ENCODE results near the gene ZNF652.
A peak's percentile ranks its signal among the peaks of the same experiment; 100 is the strongest.
"Not testable (repeated sequence)": the region's sequence is repeated elsewhere in the genome, so short reads cannot be mapped to it uniquely, and the experiment has no call there.

The ZNF652 gene

DNA sequence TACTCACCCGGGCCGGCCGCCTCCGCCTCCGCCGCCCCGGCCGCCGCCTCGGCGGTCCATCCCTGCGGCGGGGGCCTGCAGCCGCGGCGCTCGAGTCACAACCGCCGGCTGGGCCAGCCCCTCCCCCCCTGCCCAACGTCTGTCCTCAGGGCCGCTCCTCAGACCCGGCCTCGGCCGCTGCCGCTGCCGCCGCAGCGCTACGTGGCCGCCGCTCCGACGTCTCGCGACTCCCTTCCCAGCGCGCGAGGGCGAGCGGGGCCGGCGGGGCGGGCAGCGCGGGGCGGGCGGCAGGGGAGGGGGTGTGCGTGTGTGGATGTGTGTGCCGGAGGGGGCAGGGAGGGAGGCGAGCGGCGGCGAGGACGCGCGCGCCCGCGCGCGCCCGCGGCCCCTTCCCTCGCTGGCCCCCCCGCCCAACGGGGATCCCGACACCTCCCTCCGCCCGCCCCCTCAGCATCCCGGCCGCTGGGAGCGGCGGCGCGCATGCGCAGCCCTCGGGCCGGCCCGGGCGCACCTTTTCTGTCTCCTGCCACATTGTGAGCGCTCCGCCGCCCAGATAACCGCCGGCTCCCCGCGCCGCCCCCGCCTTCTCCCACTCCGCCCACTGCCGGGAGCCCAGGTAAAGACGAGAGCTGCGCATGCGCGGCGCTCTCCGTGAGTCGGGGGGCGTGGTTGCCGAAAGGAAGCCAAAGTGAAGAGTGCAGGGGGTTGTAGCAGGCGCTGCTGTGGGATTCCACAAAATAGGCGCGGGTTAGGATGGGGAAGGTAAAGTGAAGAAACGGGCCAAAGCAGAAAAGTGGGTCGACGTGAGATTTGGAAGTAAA, at the start of gene ZNF652:
Gene ZNF652 (minus strand): TSS at position 349 of the 821 bp plus-strand sequence. CDS start 44,525 bp downstream, outside the sequence.
- peak; percentile 59 to 68 for DNase-seq

DNA sequence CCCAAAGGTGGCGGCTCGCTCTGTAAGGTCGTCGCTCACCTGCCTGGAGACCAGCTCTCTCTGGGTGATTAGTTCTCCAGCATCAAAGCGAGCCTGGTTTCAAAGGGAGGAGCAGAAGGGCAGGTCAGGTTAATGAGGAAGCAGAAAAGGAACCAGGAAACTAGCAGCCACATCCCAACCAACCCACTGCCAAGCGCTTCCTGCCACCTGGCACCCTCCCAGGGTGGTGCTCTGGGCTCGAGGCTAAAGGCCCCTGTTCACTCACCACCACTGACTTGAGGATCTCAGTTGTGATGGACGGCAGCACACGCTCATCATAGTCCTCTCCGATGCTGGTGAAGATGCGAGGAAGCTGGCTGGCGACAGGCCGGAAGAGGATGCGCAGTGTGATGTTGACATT, 47.0 kb upstream of the ZNF652 start:
- no peak for DNase-seq

DNA sequence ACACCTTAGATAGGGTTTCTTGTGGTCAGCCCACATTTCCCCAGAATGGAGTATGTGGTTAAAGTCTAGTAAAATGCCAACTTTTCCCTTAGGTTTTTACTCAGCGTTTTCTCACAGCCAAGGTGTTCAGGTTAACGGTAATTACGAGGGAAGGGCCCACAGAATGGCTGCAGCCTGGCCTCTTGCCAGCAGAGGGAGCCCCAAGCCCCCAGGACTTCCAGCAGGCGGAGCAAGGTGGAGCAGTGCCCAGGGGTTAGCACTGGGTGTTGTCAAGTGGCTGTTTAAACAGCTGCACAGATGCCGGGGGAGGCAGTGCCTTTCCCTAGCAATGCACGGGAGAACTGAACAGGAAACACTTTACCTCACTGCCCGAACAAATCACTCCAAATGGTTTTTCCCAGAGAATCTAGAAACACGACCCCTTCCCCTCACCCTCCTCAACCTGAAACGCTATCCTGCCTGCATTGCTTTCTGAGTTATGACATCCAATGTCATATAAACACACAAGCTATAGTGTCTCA, 46.0 kb upstream of the ZNF652 start:
- peak; percentile 25 to 65 for DNase-seq

DNA sequence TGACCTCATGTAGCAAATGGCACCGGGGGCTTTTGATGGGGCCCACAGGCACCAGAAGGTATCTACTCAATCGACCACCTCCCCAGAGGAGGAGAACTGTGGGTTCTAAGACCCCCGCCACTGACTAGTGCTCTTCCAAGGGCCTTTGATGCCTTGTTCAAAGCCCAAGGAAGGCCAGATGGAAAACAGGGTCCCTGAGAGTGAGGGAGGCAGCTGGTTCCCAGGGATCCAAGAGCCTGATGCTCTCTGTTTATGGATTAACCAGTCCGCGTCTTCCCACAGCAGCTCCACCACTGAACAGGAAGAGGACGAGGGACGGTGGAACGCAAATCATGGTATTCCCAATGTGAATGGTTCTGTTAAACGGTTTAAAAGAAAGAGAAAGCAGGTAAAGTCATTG, 45.0 kb upstream of the ZNF652 start:
- no peak for DNase-seq

DNA sequence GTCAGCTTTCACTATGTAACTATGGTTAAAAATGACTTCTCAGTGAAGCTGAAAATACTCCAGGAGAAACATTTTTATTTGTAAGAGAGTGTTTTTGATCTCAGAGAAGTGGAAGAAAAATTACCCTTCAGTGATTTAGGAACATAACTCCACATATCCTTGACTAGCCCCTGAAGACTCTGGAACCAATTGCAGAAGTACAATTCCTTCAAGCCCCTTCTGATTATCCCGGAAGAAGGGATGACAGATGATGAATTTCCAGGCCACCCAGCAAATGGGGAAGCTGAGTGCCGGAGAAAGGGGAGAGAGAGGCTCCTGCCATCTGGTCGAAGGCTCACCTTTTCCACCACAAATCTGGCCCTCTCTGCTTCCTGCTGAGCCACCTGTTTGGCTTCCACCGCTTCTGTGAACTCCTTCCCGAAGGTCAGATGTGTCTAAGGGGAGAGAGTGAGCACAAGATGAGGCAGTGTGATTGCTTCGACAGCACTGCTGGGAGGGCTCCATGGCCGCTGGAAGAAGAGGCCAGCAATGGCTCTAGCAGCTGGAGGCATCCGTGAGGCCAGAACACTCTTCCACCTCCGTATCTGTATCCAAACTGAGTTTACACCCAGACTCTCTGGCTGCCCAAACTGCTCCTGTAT, 44.5 kb upstream of the ZNF652 start:
- no peak for DNase-seq

DNA sequence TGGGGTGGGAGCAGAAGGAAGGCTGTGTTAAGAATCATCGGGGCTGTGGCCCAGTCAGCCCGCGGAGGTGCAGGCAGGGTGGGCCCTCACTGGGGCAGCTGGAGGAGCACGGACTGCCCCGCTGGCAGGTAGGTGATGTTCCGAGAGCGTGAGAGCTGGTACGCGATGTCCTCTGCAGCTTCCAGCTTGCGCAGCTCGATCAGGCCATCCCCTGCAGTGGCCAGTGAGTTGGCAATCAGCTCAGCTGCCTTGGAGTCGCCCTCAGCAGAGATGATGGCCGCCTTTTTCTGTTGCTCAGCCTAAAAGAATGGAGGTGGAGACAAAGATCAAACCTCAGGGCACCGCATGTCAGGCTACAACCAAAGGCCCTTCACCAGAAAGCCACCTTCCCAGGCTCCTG, 42.9 kb upstream of the ZNF652 start:
- DNase-seq, result no peak

DNA sequence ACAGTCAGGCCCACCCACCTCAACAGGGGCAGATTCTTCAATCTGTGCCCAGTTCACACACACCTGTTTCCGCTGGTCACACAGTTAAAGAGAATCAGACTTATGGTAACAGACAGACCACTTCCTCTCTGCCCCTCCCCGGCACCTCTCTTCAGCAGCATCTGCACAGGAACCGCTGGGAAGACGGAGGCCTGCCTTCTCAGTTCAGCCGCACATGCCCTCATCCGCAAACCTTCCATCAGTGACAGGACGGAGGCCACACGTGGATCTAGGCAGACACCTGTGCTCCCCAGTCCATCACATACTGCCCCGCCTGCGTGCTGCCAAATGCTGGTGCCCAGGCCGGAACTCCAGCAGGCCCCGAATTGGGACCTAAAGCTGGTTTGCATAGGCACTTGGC, 42.3 kb upstream of the ZNF652 start:
- peak in 1 of 2 donors; percentile 72 for DNase-seq

DNA sequence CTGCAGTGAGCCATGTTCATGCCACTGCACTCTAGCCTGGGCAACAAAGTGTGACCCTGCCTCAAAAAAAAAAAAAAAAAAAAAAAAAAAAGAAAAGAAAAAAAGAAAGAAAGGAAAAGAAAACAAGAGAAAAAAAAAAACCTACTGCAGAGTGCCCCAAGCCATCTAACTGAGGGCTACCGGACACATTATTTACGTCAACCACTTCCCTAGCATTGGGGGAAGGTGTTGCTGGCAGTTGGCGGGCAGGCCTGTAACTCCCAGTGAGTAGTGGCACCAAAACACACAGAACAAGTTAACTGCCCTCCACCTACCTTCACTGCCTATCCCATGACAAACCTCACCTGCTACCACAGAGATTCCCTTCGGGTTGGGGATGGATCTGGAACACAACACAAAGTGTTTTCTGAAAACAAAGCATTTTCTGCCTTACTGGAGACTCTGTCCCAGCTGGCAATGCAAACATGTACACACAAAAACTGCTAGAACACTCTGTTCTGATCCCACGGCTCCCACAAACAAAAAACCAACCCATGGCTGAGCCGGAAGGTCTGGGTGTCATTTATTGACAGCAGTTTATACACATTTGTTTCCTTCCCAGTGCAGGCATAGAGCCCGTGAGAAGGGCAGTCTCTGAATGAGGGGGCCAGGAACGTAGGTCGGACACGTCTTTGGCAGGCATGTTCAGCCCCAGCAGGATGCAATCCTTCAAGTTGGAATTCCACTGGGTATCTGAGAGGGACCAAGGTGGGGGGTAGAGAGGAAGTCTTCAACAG, 41.7 kb upstream of the ZNF652 start:
- peak in 1 of 2 donors; percentile 29 for DNase-seq

DNA sequence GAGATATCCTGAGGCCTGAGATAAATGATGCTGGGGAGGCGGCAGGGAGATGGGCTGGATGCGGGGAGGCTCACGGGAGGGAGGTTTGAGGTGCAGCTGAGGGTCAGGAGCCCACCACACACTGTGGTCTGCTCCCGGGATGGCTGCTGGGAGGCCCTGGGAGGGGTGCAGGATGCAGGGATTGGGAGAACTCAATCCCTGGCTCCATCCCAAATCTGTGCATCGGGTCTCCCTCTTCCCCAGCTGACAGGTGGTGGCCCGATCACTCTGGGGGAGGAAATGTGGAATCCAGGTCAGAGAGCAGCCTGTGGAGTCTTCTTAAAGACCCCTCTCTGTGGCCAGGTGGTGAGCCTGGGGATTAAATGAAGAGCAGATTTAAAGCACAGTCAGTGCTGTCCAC, 40.7 kb upstream of the ZNF652 start:
- no peak for DNase-seq

DNA sequence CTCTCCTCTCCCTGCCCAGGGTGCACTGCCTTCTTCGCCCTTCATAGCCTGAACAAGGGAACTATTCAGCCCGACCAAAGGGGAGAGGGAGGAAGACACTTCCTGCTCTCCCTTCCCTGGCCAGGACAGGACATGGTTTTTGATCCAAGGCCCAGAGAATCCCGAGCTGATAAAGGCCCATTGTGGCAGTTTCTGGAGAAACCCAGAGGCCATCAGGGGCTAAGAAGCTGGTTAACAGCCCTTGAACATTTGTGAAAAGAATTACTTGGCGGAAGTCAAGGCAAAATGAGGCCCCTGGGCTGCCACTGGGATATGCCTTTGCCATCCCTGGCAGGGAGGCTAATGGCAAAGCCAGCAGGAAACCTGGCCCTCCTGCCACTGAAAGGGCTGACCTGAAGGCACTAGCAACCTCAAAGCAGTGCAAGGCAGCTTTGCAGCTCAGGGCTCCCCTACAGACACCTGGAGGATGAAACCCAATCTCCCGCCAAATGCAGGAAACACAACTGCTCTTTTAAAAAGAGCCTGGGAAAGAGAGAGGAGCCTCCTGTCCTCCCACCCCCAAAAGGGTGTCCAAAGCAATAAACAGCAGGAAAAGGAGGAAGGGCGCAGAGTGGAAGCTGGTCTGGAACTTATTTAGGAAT, 40.0 kb upstream of the ZNF652 start:
- DNase-seq, result no peak

DNA sequence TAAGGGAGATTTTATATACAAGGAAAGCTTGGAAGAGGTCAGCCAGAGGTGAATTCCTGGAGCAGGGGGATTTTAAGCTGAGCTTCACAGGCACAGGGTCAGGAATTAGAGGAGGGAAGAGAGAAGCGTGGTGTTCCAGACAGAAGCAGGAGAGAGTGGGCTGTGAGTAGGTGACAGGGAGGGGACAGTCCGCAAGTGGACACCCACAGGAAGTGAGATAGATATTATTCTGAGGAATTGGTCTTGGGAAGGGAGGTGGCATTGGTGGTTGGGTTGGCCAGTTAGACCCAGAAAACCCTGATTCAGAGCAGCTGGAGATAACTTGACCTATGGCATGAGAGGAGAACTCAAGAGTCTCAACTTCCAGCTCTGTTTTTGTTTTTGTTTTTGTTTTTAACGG, 37.9 kb upstream of the ZNF652 start:
- no peak for DNase-seq

DNA sequence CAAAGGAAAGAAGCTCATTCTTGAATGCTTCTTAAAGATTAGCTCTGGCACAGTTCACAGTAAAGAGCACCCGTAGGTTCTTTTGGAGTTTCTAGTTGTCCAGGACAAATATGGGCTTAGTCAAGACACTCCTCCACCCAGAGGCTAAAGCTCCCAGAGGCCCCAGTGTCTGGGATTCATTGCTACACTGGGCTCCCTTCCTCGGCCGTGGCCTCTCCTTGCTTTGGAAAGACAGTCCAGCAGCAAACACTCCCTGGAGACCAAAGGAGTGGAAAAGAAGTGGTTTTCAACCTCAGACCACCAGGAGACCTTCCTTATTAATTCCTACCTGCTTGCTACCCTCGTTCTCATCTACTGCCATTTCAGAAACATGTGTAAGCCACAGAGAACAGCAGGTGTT, 35.5 kb upstream of the ZNF652 start:
- DNase-seq, result no peak

DNA sequence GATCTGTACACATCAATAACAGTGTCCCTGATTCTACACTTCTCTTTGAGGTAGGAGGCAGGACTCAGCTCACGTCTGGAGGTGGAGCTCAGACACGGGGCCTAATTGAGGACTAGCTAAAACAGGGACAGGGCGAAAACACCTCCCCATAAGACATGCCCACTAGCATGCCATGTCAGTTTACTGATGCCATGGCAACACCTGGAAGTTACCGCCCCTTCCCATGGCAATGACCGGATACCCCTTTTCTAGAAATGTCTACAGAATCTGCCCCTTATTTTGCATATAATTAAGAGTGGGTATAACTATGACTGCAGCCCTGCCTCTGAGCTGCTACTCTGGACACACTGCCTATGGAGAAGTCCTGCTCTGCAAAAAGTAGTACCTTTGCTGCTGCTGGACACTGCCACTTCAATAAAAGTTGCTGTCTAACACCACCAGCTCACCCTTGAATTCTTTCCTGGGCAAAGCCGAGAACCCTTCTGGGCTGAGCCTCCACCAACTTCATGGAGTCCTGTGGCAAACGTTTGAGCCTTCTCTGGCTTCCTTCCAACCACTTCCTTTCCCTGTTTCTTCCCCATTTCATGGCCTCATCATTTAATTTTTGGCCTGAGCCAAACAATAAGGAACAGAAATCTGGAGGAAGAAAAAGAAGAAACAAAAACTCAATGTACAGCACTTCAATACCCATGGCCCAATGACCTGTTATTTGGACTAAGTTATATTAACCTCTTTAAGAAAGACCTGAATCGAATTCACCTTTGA, 31.6 kb upstream of the ZNF652 start:
- DNase-seq, result peak in 1 of 2 donors; percentile 40

DNA sequence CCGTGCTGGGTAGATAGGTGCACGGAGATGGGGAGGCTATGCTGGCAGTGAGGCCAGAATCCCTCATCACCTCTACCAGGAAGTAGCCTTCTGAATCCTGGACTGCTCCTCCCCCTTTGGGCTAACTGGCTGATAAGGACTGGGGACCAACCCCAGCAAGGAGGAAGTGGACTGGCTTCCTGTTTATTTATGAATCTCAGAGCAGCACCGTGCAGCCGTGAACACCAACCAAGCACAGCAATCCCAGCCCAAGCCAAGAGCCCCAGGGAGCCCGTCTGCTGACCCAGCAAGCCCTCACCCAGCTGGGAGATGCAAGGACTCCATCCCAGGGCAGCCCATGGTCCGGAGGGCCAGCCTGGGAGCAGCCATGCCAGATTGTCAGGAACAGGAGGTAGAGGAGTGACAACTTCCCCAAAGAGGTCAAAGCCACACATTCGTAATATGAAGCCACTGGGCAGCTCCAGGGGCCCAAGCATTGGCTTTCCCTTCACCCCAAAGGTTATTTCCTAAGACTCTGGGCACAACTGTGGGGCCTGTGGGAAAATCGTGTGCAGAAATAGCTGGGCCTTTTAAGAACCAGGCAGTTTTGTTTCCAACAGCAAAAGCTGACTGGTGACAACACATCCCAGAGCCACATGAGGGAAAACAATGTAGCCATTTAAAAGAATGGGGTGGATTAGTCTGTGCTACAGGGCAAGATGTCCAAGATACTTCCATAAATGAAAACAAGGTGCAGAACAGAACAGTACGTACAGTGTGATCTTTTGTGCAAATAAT, 28.7 kb upstream of the ZNF652 start:
- DNase-seq, result peak in 1 of 2 donors; percentile 44

DNA sequence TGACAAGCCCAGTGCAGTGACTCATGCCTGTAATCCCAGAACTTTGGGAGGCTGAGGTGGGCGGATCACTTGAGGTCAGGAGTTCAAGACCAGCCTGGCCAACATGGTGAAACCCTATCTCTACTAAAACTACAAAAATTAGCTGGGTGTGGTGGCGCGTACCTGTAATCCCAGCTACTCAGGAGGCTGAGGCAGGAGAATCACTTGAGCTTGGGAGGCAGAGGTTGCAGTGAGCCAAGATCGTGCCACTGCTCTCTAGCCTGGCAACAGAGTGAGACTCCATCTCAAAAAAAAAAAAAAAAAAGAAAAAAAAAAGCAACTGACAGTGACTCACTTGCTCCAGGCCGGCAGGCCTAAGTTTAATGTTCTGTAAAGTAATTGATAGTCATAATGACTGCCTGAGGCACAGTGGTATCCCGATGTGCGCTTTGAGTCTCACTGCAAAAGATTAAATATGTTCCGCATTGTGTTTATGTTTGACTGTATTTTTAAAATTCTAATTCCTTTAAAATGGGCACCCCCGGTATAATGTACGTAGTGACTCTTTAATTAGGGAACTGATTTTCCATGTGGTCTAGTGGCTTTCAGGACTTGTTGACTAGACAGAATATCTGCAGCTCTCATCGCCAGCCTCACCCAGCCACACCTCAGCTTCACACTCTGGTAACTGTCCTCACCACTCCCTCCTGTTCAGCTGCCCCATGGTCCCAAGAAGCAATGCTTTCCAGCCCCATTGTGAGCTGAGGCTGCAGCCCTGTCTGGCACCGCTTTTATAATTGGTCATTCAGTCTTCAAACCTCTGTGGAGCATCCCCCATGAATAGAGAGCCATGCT, 27.7 kb upstream of the ZNF652 start:
- DNase-seq, result not testable (repeated sequence)

DNA sequence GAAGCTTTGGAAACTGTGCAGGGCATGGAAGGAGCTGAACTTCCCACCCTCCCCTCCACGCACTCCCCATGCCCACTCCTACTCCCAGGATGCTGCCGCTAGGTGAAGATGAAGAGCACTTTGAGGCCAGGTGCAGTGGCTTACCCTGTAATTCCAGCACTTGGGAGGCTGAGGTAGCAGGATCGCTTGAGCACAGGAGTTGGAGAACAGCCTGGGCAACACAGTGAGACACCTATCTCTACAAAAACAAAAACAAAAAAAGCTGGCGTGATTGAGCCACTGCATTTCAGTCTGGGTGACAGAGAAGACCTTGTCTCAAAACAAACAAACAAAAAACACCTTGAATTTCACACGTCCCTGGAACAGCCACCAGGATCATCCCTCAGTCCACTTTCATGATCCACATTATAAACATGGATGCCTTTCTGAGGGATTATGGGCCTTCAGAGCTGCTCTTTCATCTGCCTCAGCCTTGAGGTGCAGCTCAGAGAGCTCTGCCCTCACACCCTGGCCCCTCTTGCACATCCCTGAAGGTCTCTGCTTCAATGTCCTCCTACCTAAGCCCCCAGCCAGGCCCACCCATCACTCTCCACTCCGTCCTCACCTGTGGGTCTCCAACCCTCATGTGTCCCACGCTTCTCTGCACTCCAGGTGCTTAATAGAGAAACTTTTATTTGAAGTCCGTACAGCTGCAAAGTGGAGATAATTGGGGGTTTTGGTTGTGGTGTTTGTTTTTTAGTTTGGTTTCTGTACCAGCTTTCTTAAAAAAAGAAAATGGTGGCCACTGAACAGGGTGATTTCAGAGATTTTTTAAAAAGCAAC, 26.9 kb upstream of the ZNF652 start:
- DNase-seq, result no peak

DNA sequence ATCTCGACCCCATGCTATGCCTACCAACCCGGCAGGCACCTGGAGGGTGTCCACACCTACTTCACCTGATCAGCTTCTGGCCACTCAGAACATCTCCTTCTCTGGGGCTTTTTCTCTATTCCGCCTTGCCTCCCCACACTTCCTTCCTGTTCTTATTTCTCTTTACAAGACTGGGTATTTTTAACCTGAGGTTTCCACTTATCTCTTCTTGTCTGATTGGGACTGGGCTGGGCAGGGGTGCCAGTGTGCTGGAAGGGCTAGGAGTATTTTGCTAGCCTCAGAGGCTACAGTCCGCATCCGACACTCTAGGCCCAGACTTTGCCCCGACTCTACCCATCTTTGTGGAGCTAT, 26.2 kb upstream of the ZNF652 start:
- DNase-seq, result no peak

DNA sequence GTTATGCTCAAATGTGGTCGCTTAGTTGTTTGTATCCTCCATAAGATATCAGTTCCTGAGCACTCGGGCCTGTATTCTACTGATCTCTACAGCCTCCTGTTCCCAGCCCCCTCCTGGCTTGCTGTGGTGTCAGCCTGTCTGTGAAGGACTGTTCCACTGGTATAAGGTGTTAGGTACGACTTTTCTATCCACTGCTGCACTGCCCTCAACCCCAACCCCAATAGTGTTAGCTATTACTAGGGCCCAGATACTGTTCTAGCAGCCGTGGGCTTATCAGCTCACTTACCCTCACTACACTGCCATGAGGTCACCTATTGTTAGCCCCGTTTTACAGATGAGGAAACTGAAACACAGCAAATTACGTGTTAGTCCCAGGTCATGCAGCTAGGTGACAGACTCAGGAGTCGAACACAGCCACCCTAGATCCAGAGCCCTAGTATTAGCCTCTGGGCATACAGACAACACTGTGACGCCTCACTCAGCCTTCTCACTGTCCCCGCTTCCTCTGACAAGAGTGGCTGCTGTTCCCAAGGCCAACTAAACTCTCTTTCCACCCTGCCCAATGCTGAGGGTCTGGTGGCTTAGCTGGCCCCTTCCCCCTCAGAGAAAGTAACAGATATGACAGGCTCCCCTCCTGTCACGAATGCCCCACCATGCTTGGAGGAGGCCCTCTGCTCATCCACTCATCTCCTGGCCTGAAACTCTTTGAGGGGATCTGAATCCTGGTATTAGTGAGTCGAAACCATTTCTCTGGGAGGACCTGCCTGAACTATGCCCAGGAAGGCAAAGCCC, 25.6 kb upstream of the ZNF652 start:
- DNase-seq, result no peak

DNA sequence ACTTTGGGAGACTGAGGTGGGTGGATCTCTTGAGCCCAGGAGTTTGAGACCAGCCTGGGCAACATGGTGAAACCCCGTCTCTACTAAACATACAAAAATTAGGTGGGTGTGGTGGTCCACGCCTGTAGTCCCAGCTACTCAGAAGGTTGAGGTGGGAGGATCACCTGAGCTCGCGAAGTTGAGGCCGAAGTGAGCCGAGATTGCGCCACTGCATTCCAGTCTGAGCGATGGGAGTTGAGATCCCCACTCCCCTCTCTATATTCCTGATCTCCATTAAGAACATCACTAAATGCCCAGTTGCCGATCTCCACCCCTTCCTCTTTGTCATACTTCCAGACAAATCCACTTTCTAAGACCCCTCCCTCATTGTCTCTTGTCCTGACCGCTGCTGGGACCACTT, 24.3 kb upstream of the ZNF652 start:
- no peak for DNase-seq

Measured in bone marrow (tissue), 2 donors.